GM12891 (cell line): ENCODE measurements around the gene PRKN.

ENCODE experiments used
- DNase-seq: peaks from one replicate; pipeline ENCODE4 v3.0.0; 2011; ENCODE audit warnings: low spot score; ENCODE audit not compliant: insufficient read length
- FAIRE-seq: peaks from 2 replicates; lab custom pipeline; 2011; peaks lifted over from hg19 to GRCh38; lab: Jason Lieb, UNC
- PAX5 ChIP-seq: IDR thresholded peaks from 2 replicates; pipeline ENCODE4 v1.6.1; 2011; ENCODE audit warnings: low read length, moderate library complexity, mild to moderate bottlenecking; ENCODE audit not compliant: insufficient read depth, severe bottlenecking
- POLR2A ChIP-seq: IDR thresholded peaks from 2 replicates; pipeline ENCODE4 v1.6.1; 2011; ENCODE audit warnings: low read depth, low read length, control low read depth
- POLR2AphosphoS5 ChIP-seq: IDR thresholded peaks from 2 replicates; pipeline ENCODE4 v1.6.1; 2011; ENCODE audit warnings: low read depth, low read length, control low read depth
- POU2F2 ChIP-seq: IDR thresholded peaks from 2 replicates; pipeline ENCODE4 v1.6.1; 2011; ENCODE audit warnings: low read depth, mild to moderate bottlenecking, control low read depth, low read length, moderate library complexity
- SPI1 ChIP-seq: IDR thresholded peaks from 2 replicates; pipeline ENCODE4 v1.6.1; 2011; ENCODE audit warnings: low read depth, low read length, control low read depth
- TAF1 ChIP-seq: IDR thresholded peaks from 2 replicates; pipeline ENCODE4 v1.6.1; 2011; ENCODE audit warnings: low read depth, low read length, control low read depth

PRKN gene

GRCh38 chr6:162610351-162610750, 117.2 kb downstream of the PRKN start:
- TF ChIP-seq SPI1 (no peak), PAX5 (no peak), POLR2A (no peak), POLR2AphosphoS5 (no peak), TAF1 (no peak), POU2F2 (no peak)
- DNase-seq (no peak), FAIRE-seq (no peak)

DNA sequence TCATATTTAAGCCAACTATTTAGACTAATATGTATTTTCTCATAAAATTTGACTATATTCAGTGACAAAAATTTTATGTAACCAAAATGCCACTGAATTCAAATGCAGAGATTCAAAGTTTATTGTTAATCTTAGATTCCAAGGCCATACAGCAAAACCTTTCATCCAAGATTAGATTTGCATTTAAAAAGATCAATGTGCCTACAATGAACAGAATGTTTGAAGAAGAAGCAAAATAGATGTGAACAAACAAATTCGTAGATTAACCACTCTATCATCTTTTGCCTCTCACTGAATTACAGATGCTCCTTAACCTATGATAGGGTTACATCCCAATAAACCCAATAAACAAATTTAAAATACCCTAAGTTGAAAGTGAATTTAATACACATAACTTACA, 121.7 kb downstream of the PRKN start:
- TF ChIP-seq POLR2AphosphoS5 = no peak
- TF ChIP-seq POU2F2 = no peak
- TF ChIP-seq TAF1 = no peak
- TF ChIP-seq POLR2A = no peak
- TF ChIP-seq SPI1 = no peak
- no peak for TF ChIP-seq PAX5
- DNase-seq (no peak), FAIRE-seq (no peak)

- DNase-seq (no peak), FAIRE-seq (no peak)
- TF ChIP-seq SPI1 = no peak
- no peak for TF ChIP-seq TAF1
- no peak for TF ChIP-seq POU2F2
- TF ChIP-seq PAX5 = no peak
- no peak for TF ChIP-seq POLR2A
- TF ChIP-seq POLR2AphosphoS5 = no peak
Observed at GRCh38 chr6:162603231-162604015, 124.1 kb downstream of the PRKN start.

GRCh38 chr6:162602759-162603158, 124.8 kb downstream of the PRKN start:
- DNase-seq = no peak
- TF ChIP-seq POU2F2 (no peak), POLR2A (no peak), SPI1 (no peak), PAX5 (no peak), TAF1 (no peak), POLR2AphosphoS5 (no peak)
- FAIRE-seq = no peak

DNA sequence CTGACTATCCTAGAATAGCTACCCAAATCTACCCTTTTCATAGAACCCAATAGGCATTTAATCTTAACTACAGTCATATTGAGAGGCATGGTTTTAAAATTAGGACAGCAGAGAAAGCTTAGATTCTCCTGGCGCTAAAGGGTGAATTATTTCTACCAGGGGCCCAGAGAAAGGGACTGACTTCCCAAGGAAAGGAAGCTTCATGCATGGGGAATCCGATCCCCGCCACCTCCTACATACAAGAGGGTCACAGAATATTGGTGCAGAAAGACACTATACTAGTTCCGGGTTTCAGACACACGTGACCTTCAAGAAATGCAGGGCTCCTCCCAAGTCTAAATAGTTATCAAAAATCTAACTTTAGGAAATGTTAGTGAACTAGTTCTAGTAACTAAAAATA, 130.9 kb downstream of the PRKN start:
- no peak for DNase-seq
- FAIRE-seq = no peak
- TF ChIP-seq PAX5 = no peak
- TF ChIP-seq SPI1 = no peak
- TF ChIP-seq POLR2AphosphoS5 = no peak
- TF ChIP-seq POLR2A = no peak
- no peak for TF ChIP-seq POU2F2
- TF ChIP-seq TAF1 = no peak

DNA sequence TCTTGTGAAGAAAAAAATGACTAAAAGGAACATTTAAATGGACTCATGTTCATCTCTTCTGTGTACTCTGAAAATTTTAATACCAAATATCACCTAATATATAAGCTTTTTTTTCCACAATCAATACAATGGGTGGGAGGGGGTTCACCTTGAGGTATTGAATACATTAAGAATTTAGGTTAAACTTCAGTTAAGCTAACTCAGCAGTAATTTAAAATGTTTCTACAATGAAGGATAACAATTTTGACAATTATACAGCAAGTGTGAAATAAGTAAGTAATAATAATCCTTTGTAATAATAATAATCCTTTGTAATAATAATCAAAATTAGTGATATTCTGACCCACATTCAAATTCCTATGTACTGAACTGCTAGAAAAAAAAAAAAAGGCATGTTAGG, 136.0 kb downstream of the PRKN start:
- DNase-seq = no peak
- TF ChIP-seq POLR2A (no peak), POLR2AphosphoS5 (no peak), PAX5 (no peak), SPI1 (no peak), TAF1 (no peak), POU2F2 (no peak)
- no peak for FAIRE-seq

- TF ChIP-seq PAX5 = no peak
- TF ChIP-seq POU2F2 = no peak
- TF ChIP-seq POLR2A = no peak
- no peak for TF ChIP-seq POLR2AphosphoS5
- TF ChIP-seq SPI1 = no peak
- no peak for TF ChIP-seq TAF1
- FAIRE-seq = no peak
- DNase-seq = no peak
Observed at GRCh38 chr6:162581988-162582780, 145.4 kb downstream of the PRKN start.

DNA sequence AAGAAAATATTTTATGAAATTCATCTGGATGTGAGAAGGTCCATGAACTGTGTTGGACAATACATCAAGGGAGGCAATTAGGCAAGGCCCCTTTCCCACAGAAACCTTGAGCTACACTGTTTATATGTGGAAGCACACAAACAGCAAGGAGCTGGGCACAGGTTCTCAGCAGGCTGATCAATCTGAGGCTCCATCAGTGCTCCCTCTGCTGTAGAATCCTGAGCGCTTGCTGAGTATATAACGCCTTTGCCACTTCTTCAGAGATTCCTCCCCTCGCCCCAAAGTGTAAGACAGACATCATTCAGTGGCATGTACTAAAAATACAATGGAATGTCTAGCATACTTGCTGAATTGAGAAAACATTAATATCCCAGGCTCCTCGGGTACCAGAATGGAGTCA, 146.9 kb downstream of the PRKN start:
- FAIRE-seq = no peak
- TF ChIP-seq SPI1 (no peak), POU2F2 (no peak), PAX5 (no peak), TAF1 (no peak), POLR2A (no peak), POLR2AphosphoS5 (no peak)

GRCh38 chr6:162576016-162576415, 151.6 kb downstream of the PRKN start:
- FAIRE-seq (no peak), DNase-seq (no peak)
- no peak for TF ChIP-seq POU2F2
- TF ChIP-seq SPI1 = no peak

More for the DNA sequence above, 146.9 kb downstream of the PRKN start:
- no peak for DNase-seq
